CD4-positive, alpha-beta T cell (primary cell): ENCODE results near the gene FAM221B. TPM values are rescaled to one million over a fixed set of nuclear protein-coding genes. Genes with fewer than 3 reads are reported as not detected.

ENCODE experiments used
- ATAC-seq: fragments of 200-7000 bp; cut with Tn5 transposase; one replicate; pipeline ENCODE4 v1.10.0; 2022; ENCODE audit warnings: mild to moderate bottlenecking; ENCODE audit not compliant: poor library complexity
- CTCF ChIA-PET: fragments of 350-600 bp; sonication (Branson Sonifier 250); formaldehyde crosslinking; loops from one replicate; lab custom pipeline; 2021; ENCODE audit warnings: antibody characterized with exemption, inconsistent platforms; lab: Charles Lee
- POLR2A ChIA-PET: fragments of 350-600 bp; sonication (Branson Sonifier 250); formaldehyde crosslinking; loops from one replicate; lab custom pipeline; 2021; ENCODE audit warnings: antibody characterized with exemption, inconsistent platforms; lab: Charles Lee
- DNase-seq, 14 experiments: peaks; one replicate each; pipeline ENCODE4 v3.0.0-alpha.2; 2013 to 2020; ENCODE audit warnings: mixed read lengths in 2 of 14
- H3K27ac ChIP-seq, 2 donors: one replicate each; pipeline versions ENCODE4 v1.5.1 to v1.7.0; 2013; ENCODE audit warnings: low read length in 2 of 2, low read depth in 1 of 2, mild to moderate bottlenecking in 1 of 2
- H3K27me3 ChIP-seq, 2 experiments: 1 replicate in 1 of 2; 2 replicates in 1 of 2; pipeline versions ENCODE4 v1.6.1 to v1.7.0; 2013; ENCODE audit warnings: low read length in 2 of 2, control low read depth in 1 of 2, mild to moderate bottlenecking in 1 of 2, moderate library complexity in 1 of 2; ENCODE audit not compliant: insufficient read depth in 2 of 2, control insufficient read depth in 1 of 2
- H3K36me3 ChIP-seq: one replicate; pipeline ENCODE4 v1.6.1; 2013; ENCODE audit warnings: low read length, control low read depth; ENCODE audit not compliant: insufficient read depth
- H3K4me1 ChIP-seq: one replicate; pipeline ENCODE4 v1.6.1; 2013; ENCODE audit warnings: low read length, control low read depth; ENCODE audit not compliant: insufficient read depth
- H3K4me3 ChIP-seq: one replicate; pipeline ENCODE4 v1.5.1; 2013; ENCODE audit warnings: mild to moderate bottlenecking, low read length, moderate library complexity
- H3K9me3 ChIP-seq, 2 experiments: 1 replicate in 1 of 2; 2 replicates in 1 of 2; pipeline versions ENCODE4 v1.6.1 to v1.7.0; 2013; ENCODE audit warnings: low read length in 2 of 2, mild to moderate bottlenecking in 2 of 2, control low read depth in 1 of 2, moderate library complexity in 1 of 2; ENCODE audit not compliant: control insufficient read depth in 1 of 2, insufficient read depth in 1 of 2
- H3K27ac Mint-ChIP-seq: one replicate; pipeline ENCODE4 v1.8.0; 2020; ENCODE audit warnings: mixed read lengths
- H3K27me3 Mint-ChIP-seq: one replicate; pipeline ENCODE4 v1.8.0; 2021; ENCODE audit warnings: mixed read lengths
- H3K36me3 Mint-ChIP-seq: one replicate; pipeline ENCODE4 v1.8.0; 2021; ENCODE audit warnings: low read depth, mixed read lengths
- H3K4me1 Mint-ChIP-seq: one replicate; pipeline ENCODE4 v1.8.0; 2021; ENCODE audit warnings: low read depth, mixed read lengths
- H3K4me3 Mint-ChIP-seq: one replicate; pipeline ENCODE4 v1.8.0; 2020; ENCODE audit warnings: mild to moderate bottlenecking, mixed read lengths
- H3K9me3 Mint-ChIP-seq: one replicate; pipeline ENCODE4 v1.8.0; 2020; ENCODE audit warnings: mixed read lengths
- CTCF ChIP-seq: fragments of 200-600 bp; IDR thresholded peaks from one replicate; pipeline ENCODE4 v1.8.0; 2022; ENCODE audit warnings: antibody characterized with exemption, mild to moderate bottlenecking
- intact Hi-C, 2 experiments: fragments of 100-400 bp; cut with DNase I in 1 of 2; cut with micrococcal nuclease in 1 of 2; formaldehyde crosslinking; loops; one replicate each; pipeline versions ENCODE4 v1.15.1 to v1.9.0; 2023 to 2025; cut with DNase I, micrococcal nuclease
- total RNA-seq, 174 experiments: library from RNA in 2 of 174; stranded (reverse) in 2 of 174; gene quantifications; one replicate each; pipeline ENCODE4 v1.2.3 and lab custom pipeline; 2021 to 2026

FAM221B gene
- total RNA-seq, 2 experiments from 2014 or later = not detected

GRCh38 chr9:35811381-35812024 is 17.0 kb downstream of the FAM221B start:
- H3K4me3 Mint-ChIP-seq = peak overlapping the region; percentile 91
- H3K27ac Mint-ChIP-seq = peak overlapping the region; percentile 91
- peaks cover 43% of the 10 kb centered on the region for H3K4me1 Mint-ChIP-seq
- ChIA-PET CTCF (interaction anchor here (0.9 to 2.4 kb wide), 11 partner anchors 15 to 208 kb away, joined by 3 to 10 read pairs (median 4); partner anchors contain the start of genes CCDC107, CREB3, RMRP and TLN1), POLR2A (interaction anchor here (0.9 to 3.4 kb wide), 12 partner anchors 14 to 208 kb away, joined by 3 to 14 read pairs (median 4); partner anchors contain the start of genes CCDC107, CREB3, FAM221B and GBA2)
- Histone ChIP-seq H3K4me1 (peaks cover 42% of the 10 kb centered on the region), H3K36me3 (peaks cover 21% of the 10 kb centered on the region), H3K4me3 (peak overlapping the region; percentile 62), H3K27me3 (no peaks in the 10 kb centered on the region), H3K27ac (peak overlapping the region; percentile 69 to 77), H3K9me3 (no peaks in the 10 kb centered on the region)
- H3K9me3 Mint-ChIP-seq = no peaks in the 10 kb centered on the region
- ATAC-seq = no peak
- no peaks in the 10 kb centered on the region for H3K27me3 Mint-ChIP-seq
- no peak for TF ChIP-seq CTCF
- intact Hi-C loops = loop anchor here (1.0 to 10.0 kb wide), 8 partner anchors 18 to 819 kb away; partner anchors contain the start of genes ATOSB (in 1 of the 2), CREB3 (in 1 of the 2), GBA2 (in 1 of the 2) and RGP1 (in 1 of the 2)
- H3K36me3 Mint-ChIP-seq = peaks cover 43% of the 10 kb centered on the region
- no peak for DNase-seq

- ChIA-PET POLR2A (interaction anchor here (3.4 kb wide), 1 partner anchor 19 kb away, joined by 14 read pairs; the partner anchor contains the start of genes FAM221B and TMEM8B), CTCF (interaction anchor here (1.4 kb wide), 1 partner anchor 72 kb away, joined by 3 read pairs; no protein-coding TSS in a partner anchor)
- no peaks in the 10 kb centered on the region for H3K9me3 Mint-ChIP-seq
- no peak for TF ChIP-seq CTCF
- peaks cover 40% of the 10 kb centered on the region for H3K4me1 ChIP-seq
- peaks cover 37% of the 10 kb centered on the region for H3K4me1 Mint-ChIP-seq
- H3K27ac Mint-ChIP-seq = no peak overlapping the region
- no peak overlapping the region for H3K4me3 Mint-ChIP-seq
- H3K9me3 ChIP-seq = no peaks in the 10 kb centered on the region
- no peak for ATAC-seq
- no peak overlapping the region for H3K27ac ChIP-seq
- H3K27me3 ChIP-seq = no peaks in the 10 kb centered on the region
- no peak for DNase-seq
- H3K36me3 Mint-ChIP-seq = peaks cover 48% of the 10 kb centered on the region
- H3K27me3 Mint-ChIP-seq = no peaks in the 10 kb centered on the region
- no peak overlapping the region for H3K4me3 ChIP-seq
- H3K36me3 ChIP-seq = peaks cover 35% of the 10 kb centered on the region
- intact Hi-C loops = loop anchor here (5.0 to 10.0 kb wide), 6 partner anchors 63 to 818 kb away; partner anchors contain the start of genes ATOSB (in 1 of the 2), CREB3 (in 1 of the 2), GBA2 (in 1 of the 2) and RGP1 (in 1 of the 2)
These were observed 18.4 kb downstream of the FAM221B start for GRCh38 chr9:35810122-35810521.

- Mint-ChIP-seq H3K4me3 (no peak overlapping the region), H3K27ac (no peak overlapping the region), H3K27me3 (no peaks in the 10 kb centered on the region), H3K9me3 (no peaks in the 10 kb centered on the region), H3K36me3 (peaks cover 51% of the 10 kb centered on the region), H3K4me1 (peaks cover 25% of the 10 kb centered on the region)
- POLR2A ChIA-PET = no interaction called here
- H3K4me3 ChIP-seq = no peak overlapping the region
- H3K4me1 ChIP-seq = peaks cover 28% of the 10 kb centered on the region
- CTCF ChIA-PET = no interaction called here
- intact Hi-C loops = loop anchor here in 1 of 2 experiments (2.0 kb wide), 1 partner anchor 14 kb away; no protein-coding TSS in a partner anchor
- ATAC-seq = no peak
- TF ChIP-seq CTCF = no peak
- no peaks in the 10 kb centered on the region for H3K27me3 ChIP-seq
- H3K27ac ChIP-seq = no peak overlapping the region
- H3K9me3 ChIP-seq = no peaks in the 10 kb centered on the region
- no peak for DNase-seq
- H3K36me3 ChIP-seq = peaks cover 37% of the 10 kb centered on the region
These were observed 20.1 kb downstream of the FAM221B start for GRCh38 chr9:35808433-35808832.
